Muscle layer of colon (tissue), 2 donors: Measurements from ENCODE around the gene ALG1.
"Not testable (repeated sequence)": the region's sequence is repeated elsewhere in the genome, so short reads cannot be mapped to it uniquely, and the experiment has no call there.

Source experiments
- H3K27ac ChIP-seq: one replicate; pipeline ENCODE4 v1.7.0; 2013; ENCODE audit warnings: low read depth, mild to moderate bottlenecking, low read length, moderate library complexity
- H3K27me3 ChIP-seq, 2 donors: one replicate each; pipeline ENCODE4 v1.7.0; 2013; ENCODE audit warnings: low read length in 2 of 2, mild to moderate bottlenecking in 2 of 2; ENCODE audit not compliant: insufficient read depth in 2 of 2, control insufficient read depth in 1 of 2
- H3K36me3 ChIP-seq: one replicate; pipeline ENCODE4 v1.7.0; 2013; ENCODE audit warnings: mild to moderate bottlenecking, low read length; ENCODE audit not compliant: insufficient read depth
- H3K4me1 ChIP-seq: one replicate; pipeline ENCODE4 v1.7.0; 2013; ENCODE audit warnings: mild to moderate bottlenecking, low read length; ENCODE audit not compliant: insufficient read depth
- H3K4me3 ChIP-seq, 2 donors: one replicate each; pipeline ENCODE4 v1.7.0; 2013; ENCODE audit warnings: low read length in 2 of 2, low read depth in 1 of 2, mild to moderate bottlenecking in 1 of 2, moderate library complexity in 1 of 2
- H3K9ac ChIP-seq: one replicate; pipeline ENCODE4 v1.7.0; 2013; ENCODE audit warnings: low read length
- H3K9me3 ChIP-seq: one replicate; pipeline ENCODE4 v1.7.0; 2013; ENCODE audit warnings: mild to moderate bottlenecking, low read length
- donor health status: abdominal sarcoma.
- donor health status: Adenocarcinoma of cecum.

The ALG1 gene

GRCh38 chr16:5080461-5080860 is 8.8 kb downstream of the ALG1 start:
- H3K36me3 ChIP-seq, result peaks cover 19% of the 10 kb centered on the region
- not testable (repeated sequence) for H3K4me1 ChIP-seq, H3K27me3 ChIP-seq, H3K9me3 ChIP-seq, H3K4me3 ChIP-seq, H3K9ac ChIP-seq, H3K27ac ChIP-seq

- H3K27me3 ChIP-seq, H3K4me1 ChIP-seq, H3K9me3 ChIP-seq, H3K27ac ChIP-seq, H3K9ac ChIP-seq, H3K4me3 ChIP-seq: not testable (repeated sequence)
- peaks cover 13% of the 10 kb centered on the region for H3K36me3 ChIP-seq
Observed at GRCh38 chr16:5080996-5081395, 9.4 kb downstream of the ALG1 start.

- H3K4me3 ChIP-seq, H3K4me1 ChIP-seq, H3K9ac ChIP-seq, H3K36me3 ChIP-seq, H3K9me3 ChIP-seq, H3K27ac ChIP-seq, H3K27me3 ChIP-seq: not testable (repeated sequence)
Observed at GRCh38 chr16:5083646-5084045, 12.0 kb downstream of the ALG1 start.

- H3K27ac ChIP-seq, H3K4me3 ChIP-seq, H3K4me1 ChIP-seq, H3K9ac ChIP-seq, H3K27me3 ChIP-seq, H3K9me3 ChIP-seq, H3K36me3 ChIP-seq: not testable (repeated sequence)
Observed at GRCh38 chr16:5084099-5084731, 12.6 kb downstream of the ALG1 start.

- H3K9me3 ChIP-seq, H3K27me3 ChIP-seq, H3K4me1 ChIP-seq, H3K9ac ChIP-seq, H3K27ac ChIP-seq, H3K36me3 ChIP-seq, H3K4me3 ChIP-seq: not testable (repeated sequence)
Observed at GRCh38 chr16:5084802-5085201, 13.2 kb downstream of the ALG1 start.

- H3K9me3 ChIP-seq, H3K27ac ChIP-seq, H3K9ac ChIP-seq, H3K36me3 ChIP-seq, H3K27me3 ChIP-seq, H3K4me1 ChIP-seq, H3K4me3 ChIP-seq: not testable (repeated sequence)
Observed at GRCh38 chr16:5085716-5086115, 14.1 kb downstream of the ALG1 start.

- H3K9me3 ChIP-seq, H3K4me1 ChIP-seq, H3K9ac ChIP-seq, H3K36me3 ChIP-seq, H3K4me3 ChIP-seq, H3K27ac ChIP-seq, H3K27me3 ChIP-seq: not testable (repeated sequence)
Observed at GRCh38 chr16:5088086-5088790, 16.6 kb downstream of the ALG1 start.

GRCh38 chr16:5088936-5089335 is 17.3 kb downstream of the ALG1 start:
- not testable (repeated sequence) for H3K4me3 ChIP-seq, H3K9me3 ChIP-seq, H3K36me3 ChIP-seq, H3K27me3 ChIP-seq, H3K27ac ChIP-seq, H3K4me1 ChIP-seq, H3K9ac ChIP-seq

GRCh38 chr16:5089911-5090555 is 18.4 kb downstream of the ALG1 start:
- H3K36me3 ChIP-seq, H3K27me3 ChIP-seq, H3K4me1 ChIP-seq, H3K9ac ChIP-seq, H3K4me3 ChIP-seq, H3K27ac ChIP-seq, H3K9me3 ChIP-seq: not testable (repeated sequence)

GRCh38 chr16:5090592-5090991 is 18.9 kb downstream of the ALG1 start:
- H3K9me3 ChIP-seq, H3K9ac ChIP-seq, H3K4me1 ChIP-seq, H3K4me3 ChIP-seq, H3K27ac ChIP-seq, H3K36me3 ChIP-seq, H3K27me3 ChIP-seq: not testable (repeated sequence)

- H3K9me3 ChIP-seq, H3K4me1 ChIP-seq, H3K27me3 ChIP-seq, H3K27ac ChIP-seq, H3K9ac ChIP-seq, H3K36me3 ChIP-seq, H3K4me3 ChIP-seq: not testable (repeated sequence)
Observed at GRCh38 chr16:5093081-5093480, 21.4 kb downstream of the ALG1 start.

- not testable (repeated sequence) for H3K27me3 ChIP-seq, H3K9ac ChIP-seq, H3K36me3 ChIP-seq, H3K4me3 ChIP-seq, H3K9me3 ChIP-seq, H3K27ac ChIP-seq, H3K4me1 ChIP-seq
Observed at GRCh38 chr16:5093746-5094145, 22.1 kb downstream of the ALG1 start.
